Left hindlimb (tissue), 1 donor: ENCODE results near the gene BCORL1.

Experiments used
- DNase-seq: peaks from one replicate; pipeline ENCODE4 v3.0.0-alpha.2; 2018

The BCORL1 gene

GRCh38 chrX:130018143-130018542 is 35.7 kb downstream of the BCORL1 start:
- DNase-seq: no peak

GRCh38 chrX:130020661-130021324 is 38.4 kb downstream of the BCORL1 start:
- no peak for DNase-seq

GRCh38 chrX:130024127-130024526 is 41.7 kb downstream of the BCORL1 start:
- DNase-seq: peak; percentile 68

- DNase-seq: no peak
Observed at GRCh38 chrX:130025256-130025655, 42.8 kb downstream of the BCORL1 start.

- no peak for DNase-seq
Observed at GRCh38 chrX:130027569-130027968, 45.1 kb downstream of the BCORL1 start.

GRCh38 chrX:130028196-130028595 is 45.8 kb downstream of the BCORL1 start:
- no peak for DNase-seq

- DNase-seq: no peak
Observed at GRCh38 chrX:130030826-130031225, 48.4 kb downstream of the BCORL1 start.

- DNase-seq: no peak
Observed at GRCh38 chrX:130032552-130032951, 50.1 kb downstream of the BCORL1 start.

- DNase-seq: no peak
Observed at GRCh38 chrX:130034178-130034577, 51.7 kb downstream of the BCORL1 start.

- DNase-seq: no peak
Observed at GRCh38 chrX:130039847-130040246, 57.4 kb downstream of the BCORL1 start.

- no peak for DNase-seq
Observed at GRCh38 chrX:130047416-130047815, 65.0 kb downstream of the BCORL1 start.

GRCh38 chrX:130048686-130049222 is 66.3 kb downstream of the BCORL1 start:
- no peak for DNase-seq

GRCh38 chrX:130049821-130050220 is 67.4 kb downstream of the BCORL1 start:
- DNase-seq: no peak

- no peak for DNase-seq
Observed at GRCh38 chrX:130051176-130051845, 68.9 kb downstream of the BCORL1 start.

- DNase-seq: no peak
Observed at GRCh38 chrX:130053236-130053635, 70.8 kb downstream of the BCORL1 start.

GRCh38 chrX:130055103-130055502 is 72.7 kb downstream of the BCORL1 start:
- DNase-seq: peak; percentile 59

GRCh38 chrX:130055899-130056298 is 73.5 kb downstream of the BCORL1 start:
- no peak for DNase-seq

GRCh38 chrX:130057209-130057608 is 74.8 kb downstream of the BCORL1 start:
- DNase-seq: no peak

GRCh38 chrX:130058652-130059051 is 76.2 kb downstream of the BCORL1 start:
- DNase-seq: no peak

- peak; percentile 84 for DNase-seq
Observed at GRCh38 chrX:130060122-130061069, 78.0 kb downstream of the BCORL1 start.

GRCh38 chrX:130066975-130067615 is 84.7 kb downstream of the BCORL1 start:
- DNase-seq: no peak

GRCh38 chrX:130071611-130072344 is 89.3 kb downstream of the BCORL1 start:
- no peak for DNase-seq
